HepG2 (cell line): ENCODE measurements around the gene CRYBA2. TPM values are rescaled to one million over a fixed set of nuclear protein-coding genes. Genes with fewer than 3 reads are reported as not detected.

Source experiments
- ATAC-seq: fragments of 200-7000 bp; cut with Tn5 transposase; 3 replicates; pipeline ENCODE4 v1.9.1; 2020; ENCODE audit warnings: mild to moderate bottlenecking, moderate library complexity
- BruUV-seq: library from RNA; stranded (reverse); fragments of 400-500 nt; replicated peaks from 2 replicates; lab custom pipeline; 2021; lab: Mats Ljungman, UMichigan
- CTCF ChIA-PET: fragments of 300-600 bp; formaldehyde crosslinking; extraction: SDS; loops from one replicate; lab custom pipeline; 2021; ENCODE audit warnings: low total read pairs, inconsistent platforms, low intra/inter-chr PET ratio; lab: Yijun Ruan, JAX
- POLR2A ChIA-PET: fragments of 350-600 bp; sonication (Branson Sonifier 250); formaldehyde crosslinking; loops from one replicate; lab custom pipeline; 2020; ENCODE audit warnings: antibody characterized with exemption, inconsistent platforms; lab: Yijun Ruan, JAX
- DNase-seq: peaks from one replicate; pipeline ENCODE4 v3.0.0-alpha.2; 2015; ENCODE audit warnings: low spot score
- FAIRE-seq: peaks from 3 replicates; lab custom pipeline; 2011; peaks lifted over from hg19 to GRCh38; lab: Jason Lieb, UNC
- H2AFZ ChIP-seq: one replicate; pipeline ENCODE4 v1.6.1; 2011; ENCODE audit warnings: low read length, inconsistent platforms
- H3K27ac ChIP-seq: fragments of 300-600 bp; 3 replicates; pipeline ENCODE4 v1.8.0; 2011; ENCODE audit warnings: mixed run types, mild to moderate bottlenecking, mixed read lengths, low read length, inconsistent platforms; ENCODE audit not compliant: insufficient read depth; ENCODE audit errors: extremely low read length
- H3K27me3 ChIP-seq, 2 experiments: fragments of 200-600 bp in 1 of 2; 2 replicates in 1 of 2; 3 replicates in 1 of 2; pipeline versions ENCODE4 v1.6.0 to v1.8.0; 2011; ENCODE audit warnings: low read length in 2 of 2, mild to moderate bottlenecking in 2 of 2, moderate library complexity in 2 of 2, inconsistent platforms in 1 of 2; ENCODE audit not compliant: insufficient read depth in 2 of 2, control insufficient read depth in 1 of 2
- H3K36me3 ChIP-seq, 2 experiments: fragments of 200-600 bp in 1 of 2; replicated peaks in 1 of 2; 2 replicates in 1 of 2; 3 replicates in 1 of 2; pipeline versions ENCODE4 v1.5.1 to v1.8.0; 2011; ENCODE audit warnings: low read length in 2 of 2, inconsistent platforms in 1 of 2; ENCODE audit not compliant: insufficient read depth in 2 of 2, control insufficient read depth in 1 of 2
- H3K4me1 ChIP-seq: 2 replicates; pipeline ENCODE4 v1.5.1; 2012; ENCODE audit warnings: low read length, inconsistent platforms; ENCODE audit not compliant: insufficient read depth
- H3K4me2 ChIP-seq: 2 replicates; pipeline ENCODE4 v1.6.0; 2011; ENCODE audit warnings: low read depth, low read length, inconsistent platforms
- H3K4me3 ChIP-seq, 3 experiments: fragments of 200-600 bp in 1 of 3; sonication (generic), shearing (Covaris generic) in 1 of 3; replicated peaks in 1 of 3; 2 replicates each; pipeline ENCODE4 v1.5.1; 2011 to 2016; ENCODE audit warnings: low read length in 3 of 3, inconsistent platforms in 2 of 3, low read depth in 2 of 3, mild to moderate bottlenecking in 2 of 3, control low read depth in 1 of 3, mixed read lengths in 1 of 3; ENCODE audit not compliant: insufficient read depth in 1 of 3
- H3K79me2 ChIP-seq: one replicate; pipeline ENCODE4 v1.6.1; 2011; ENCODE audit warnings: low read length, inconsistent platforms; ENCODE audit not compliant: insufficient read depth
- H3K9ac ChIP-seq: 2 replicates; pipeline ENCODE4 v1.6.0; 2011; ENCODE audit warnings: mild to moderate bottlenecking, low read depth, low read length, inconsistent platforms; ENCODE audit not compliant: insufficient read depth
- H3K9me3 ChIP-seq: 2 replicates; pipeline ENCODE4 v1.5.1; 2012; ENCODE audit warnings: mild to moderate bottlenecking, low read length
- H4K20me1 ChIP-seq: 2 replicates; pipeline ENCODE4 v1.6.0; 2011; ENCODE audit warnings: inconsistent platforms, mild to moderate bottlenecking, low read length, moderate library complexity; ENCODE audit not compliant: insufficient read depth
- ATM ChIP-seq: fragments of 450-650 bp; IDR thresholded peaks from 2 replicates; pipeline ENCODE4 v1.7.1; 2017; ENCODE audit warnings: mild to moderate bottlenecking, borderline replicate concordance
- CEBPG ChIP-seq: IDR thresholded peaks from 2 replicates; pipeline ENCODE4 v1.6.1; 2016
- ERF ChIP-seq: IDR thresholded peaks from 2 replicates; pipeline ENCODE4 v1.6.1; 2018; ENCODE audit warnings: missing biosample characterization, missing genetic modification reagents
- KDM4B ChIP-seq: sonication (generic); formaldehyde crosslinking; IDR thresholded peaks from 2 replicates; pipeline ENCODE4 v1.4.0; 2020; ENCODE audit warnings: missing genetic modification reagents
- MZF1 ChIP-seq: sonication (generic); formaldehyde crosslinking; IDR thresholded peaks from 2 replicates; pipeline ENCODE4 v1.8.1; 2023; ENCODE audit warnings: mild to moderate bottlenecking, missing genetic modification reagents, borderline replicate concordance
- NCOR1 ChIP-seq: fragments of 200-600 bp; sonication (generic); IDR thresholded peaks from 2 replicates; pipeline ENCODE4 v1.7.0; 2017; ENCODE audit warnings: antibody characterized with exemption, low read length, borderline replicate concordance
- NR0B2 ChIP-seq: sonication (generic); formaldehyde crosslinking; IDR thresholded peaks from 2 replicates; pipeline ENCODE4 v1.4.0; 2020; ENCODE audit warnings: mild to moderate bottlenecking, missing genetic modification reagents
- POLR2AphosphoS5 ChIP-seq: IDR thresholded peaks from 2 replicates; pipeline ENCODE4 v1.6.1; 2012; ENCODE audit warnings: low read depth, low read length
- PTBP1 ChIP-seq: fragments of 200-400 bp; formaldehyde crosslinking; IDR thresholded peaks from 2 replicates; pipeline ENCODE4 v1.6.1; 2018; ENCODE audit warnings: low read length, low read depth; ENCODE audit not compliant: poor library complexity, severe bottlenecking
- SMYD3 ChIP-seq: sonication (generic); formaldehyde crosslinking; IDR thresholded peaks from 2 replicates; pipeline ENCODE4 v1.8.1; 2023; ENCODE audit warnings: mild to moderate bottlenecking, missing genetic modification reagents
- STAT6 ChIP-seq: sonication (generic); formaldehyde crosslinking; IDR thresholded peaks from 2 replicates; pipeline ENCODE4 v1.4.0; 2020; ENCODE audit warnings: missing genetic modification reagents, mild to moderate bottlenecking, borderline replicate concordance
- ZNF121 ChIP-seq: sonication (generic); formaldehyde crosslinking; IDR thresholded peaks from 2 replicates; pipeline ENCODE4 v1.5.0; 2020; ENCODE audit warnings: mild to moderate bottlenecking, missing genetic modification reagents
- ZNF614 ChIP-seq: IDR thresholded peaks from 2 replicates; pipeline ENCODE4 v1.6.1; 2018; ENCODE audit warnings: missing biosample characterization, missing genetic modification reagents, inconsistent platforms, borderline replicate concordance
- ZNF816 ChIP-seq: sonication (generic); formaldehyde crosslinking; IDR thresholded peaks from 2 replicates; pipeline ENCODE4 v1.8.0; 2022; ENCODE audit warnings: missing genetic modification reagents, mild to moderate bottlenecking, borderline replicate concordance
- WGBS: methylation state at CpG from one replicate; pipeline ENCODE4 v1.1.6; 2017; ENCODE audit warnings: low lambda C conversion rate; 5-methylcytosine and 5-hydroxymethylcytosine counted together
- in situ Hi-C: cut with HindIII; loops from 2 replicates; pipeline ENCODE4 v1.10.0; 2017; ENCODE audit warnings: low pct_unique_long_range_greater_than_20kb; ENCODE audit not compliant: extremely low pct_ligation_motif_present
- intact Hi-C: fragments of 100-400 bp; cut with micrococcal nuclease; formaldehyde crosslinking; loops from one replicate; pipeline ENCODE4 v1.10.0; 2022; ENCODE audit not compliant: unreplicated experiment
- microRNA counts: library from miRNA; unstranded; fragments of <30 nt; microRNA quantifications from one replicate; lab custom pipeline; 2015
- microRNA-seq: library from miRNA; unstranded; fragments of <30 nt; microRNA quantifications from one replicate; pipeline ENCODE4, GENCODE V29; 2020
- polyA plus RNA-seq, 8 experiments: library from polyadenylated mRNA; depleted of rRNA in 3 of 8; stranded (reverse) in 7 of 8; unstranded in 1 of 8; fragments of >200 nt; fragmentation: Illumina TruSeq in 4 of 8; extraction: Trizol in 4 of 8; gene quantifications; 2 replicates each; pipeline versions ENCODE4 v1.2.1 to v1.2.3, GENCODE V29; 2011 to 2016; ENCODE audit warnings: low read depth in 4 of 8, missing spikeins in 1 of 8, mixed read lengths in 1 of 8; ENCODE audit not compliant: insufficient read depth in 1 of 8
- small RNA-seq, 3 experiments: library from RNA; depleted of rRNA; stranded (forward); fragments of <200 nt; gene quantifications; one replicate each; pipeline ENCODE3, GENCODE V24; 2012; ENCODE audit warnings: low read depth in 2 of 3, low replicate concordance in 1 of 3; ENCODE audit not compliant: insufficient read length in 3 of 3, insufficient read depth in 2 of 3
- total RNA-seq, 5 experiments: library from RNA; depleted of rRNA; stranded (reverse); fragments of >200 nt; fragmentation: Illumina TruSeq; extraction: Trizol; gene quantifications; 2 replicates each; pipeline ENCODE4 v1.2.3, GENCODE V29; 2016; ENCODE audit warnings: low read depth in 1 of 5

CRYBA2 gene
- total and polyA plus RNA-seq, 2 of the 13 experiments (the other 11 are each of a cell fraction or from before 2014, with no cell fraction given) = not detected

GRCh38 chr2:218944759-218945404, 48.3 kb downstream of the CRYBA2 start:
- ATAC-seq = no peak
- Histone ChIP-seq H3K4me3 (no peak overlapping the region), H3K9ac (no peak overlapping the region), H3K4me2 (no peak overlapping the region), H4K20me1 (no peaks in the 10 kb centered on the region)
- intact Hi-C loops = no loop called here
- TF ChIP-seq CEBPG (CRISPR knock-in tag) = no peak
- TF ChIP-seq PTBP1 = no peak
- no peak for TF ChIP-seq ZNF816 (CRISPR knock-in tag)
- no peak for TF ChIP-seq MZF1 (CRISPR knock-in tag)
- TF ChIP-seq ZNF121 = no peak
- no peak for TF ChIP-seq ZNF614 (CRISPR knock-in tag)
- TF ChIP-seq ERF (CRISPR knock-in tag) = no peak
- no peak for TF ChIP-seq KDM4B
- no peak for TF ChIP-seq ATM
- TF ChIP-seq NR0B2 (CRISPR knock-in tag) = no peak
- no peak for TF ChIP-seq STAT6 (CRISPR knock-in tag)
- TF ChIP-seq POLR2AphosphoS5 = no peak
- no peak for TF ChIP-seq NCOR1
- TF ChIP-seq SMYD3 (CRISPR knock-in tag) = no peak
- TF ChIP-seq, all 625 proteins: peak for 0
- no peaks in the 10 kb centered on the region for H3K4me1 ChIP-seq
- H3K27me3 ChIP-seq = peaks cover 1 to 46% of the 10 kb centered on the region in 2 experiments; a peak in 4 of 5 replicates
- CTCF ChIA-PET = no interaction called here
- no peak overlapping the region for H2AFZ ChIP-seq
- BruUV-seq = no TSS peak
- H3K27ac ChIP-seq = no peak overlapping the region
- H3K36me3 ChIP-seq = no peaks in the 10 kb centered on the region
- in situ Hi-C loops = no loop called here
- no peaks in the 10 kb centered on the region for H3K79me2 ChIP-seq
- no peak for DNase-seq
- POLR2A ChIA-PET = no interaction called here
- WGBS = 0% methylated on average over 1 of the region's 1 CpG
- no peaks in the 10 kb centered on the region for H3K9me3 ChIP-seq
- no peak for FAIRE-seq

MicroRNAs encoded within 50 kb of the gene (microRNA counts, 767-probe panel; counts per million panel counts)
- not detected for microRNA hsa-miR-375 (lab: Ali Mortazavi, UCI)

Small RNA genes lying within 50 kb of the gene (microRNA-seq; reads per million reads assigned to microRNA genes)
- gene MIR375 = 9.7 reads per million, percentile 45 among the genes with 10 or more reads in this experiment

Small RNA genes lying within 50 kb of the gene (small RNA-seq; reads per million reads assigned to genes)
- gene MIR375 = 0.51 to 41.6 (median 13.0) reads per million in 3 experiments

Other genes with a start within 250 kb of the CRYBA2 start
- gene CYP27A1, start 211.3 kb downstream of the CRYBA2 start, total RNA-seq (2016; rRNA removed; fragmentation: Illumina TruSeq; extraction: Trizol) = 106 and 157 TPM in 2 replicates
- gene CYP27A1, start 211.3 kb downstream of the CRYBA2 start, polyA plus RNA-seq (2011; rRNA removed) = 266 and 314 TPM in 2 replicates
- not detected in 2 replicates for gene PRKAG3, start 161.6 kb downstream of the CRYBA2 start, total RNA-seq (2016; rRNA removed; fragmentation: Illumina TruSeq; extraction: Trizol)
- not detected in 2 replicates for gene PRKAG3, start 161.6 kb downstream of the CRYBA2 start, polyA plus RNA-seq (2011; rRNA removed)
- 0.20 TPM in 1 of 2 replicates, not detected in the other for gene WNT6, start 133.6 kb downstream of the CRYBA2 start, total RNA-seq (2016; rRNA removed; fragmentation: Illumina TruSeq; extraction: Trizol)
- 0.09 TPM in 1 of 2 replicates, not detected in the other for gene WNT6, start 133.6 kb downstream of the CRYBA2 start, polyA plus RNA-seq (2011; rRNA removed)
- gene WNT10A, start 112.6 kb downstream of the CRYBA2 start, total RNA-seq (2016; rRNA removed; fragmentation: Illumina TruSeq; extraction: Trizol) = not detected in 2 replicates
- gene WNT10A, start 112.6 kb downstream of the CRYBA2 start, polyA plus RNA-seq (2011; rRNA removed) = 0.03 TPM in 1 of 2 replicates, not detected in the other
- gene CDK5R2, start 33.8 kb downstream of the CRYBA2 start, total RNA-seq (2016; rRNA removed; fragmentation: Illumina TruSeq; extraction: Trizol) = not detected in 2 replicates
- not detected in 2 replicates for gene CDK5R2, start 33.8 kb downstream of the CRYBA2 start, polyA plus RNA-seq (2011; rRNA removed)
- gene FEV, start 8.2 kb downstream of the CRYBA2 start, total RNA-seq (2016; rRNA removed; fragmentation: Illumina TruSeq; extraction: Trizol) = not detected in 2 replicates
- not detected in 2 replicates for gene FEV, start 8.2 kb downstream of the CRYBA2 start, polyA plus RNA-seq (2011; rRNA removed)
- gene CFAP65, start 48.1 kb upstream of the CRYBA2 start, total RNA-seq (2016; rRNA removed; fragmentation: Illumina TruSeq; extraction: Trizol) = not detected in 2 replicates
- gene CFAP65, start 48.1 kb upstream of the CRYBA2 start, polyA plus RNA-seq (2011; rRNA removed) = 0.03 and 0.05 TPM in 2 replicates
- 0.15 and 0.42 TPM in 2 replicates for gene IHH, start 67.5 kb upstream of the CRYBA2 start, total RNA-seq (2016; rRNA removed; fragmentation: Illumina TruSeq; extraction: Trizol)
- gene IHH, start 67.5 kb upstream of the CRYBA2 start, polyA plus RNA-seq (2011; rRNA removed) = 0.10 TPM in 1 of 2 replicates, not detected in the other
- 30.7 and 42.1 TPM in 2 replicates for gene NHEJ1, start 167.4 kb upstream of the CRYBA2 start, total RNA-seq (2016; rRNA removed; fragmentation: Illumina TruSeq; extraction: Trizol)
- gene NHEJ1, start 167.4 kb upstream of the CRYBA2 start, polyA plus RNA-seq (2011; rRNA removed) = 23.8 and 30.0 TPM in 2 replicates
- 0.38 TPM in 1 of 2 replicates, not detected in the other for gene SLC23A3, start 176.6 kb upstream of the CRYBA2 start, total RNA-seq (2016; rRNA removed; fragmentation: Illumina TruSeq; extraction: Trizol)
- 0.78 and 2.1 TPM in 2 replicates for gene SLC23A3, start 176.6 kb upstream of the CRYBA2 start, polyA plus RNA-seq (2011; rRNA removed)
- 24.8 and 35.5 TPM in 2 replicates for gene CNPPD1, start 183.5 kb upstream of the CRYBA2 start, total RNA-seq (2016; rRNA removed; fragmentation: Illumina TruSeq; extraction: Trizol)
- gene CNPPD1, start 183.5 kb upstream of the CRYBA2 start, polyA plus RNA-seq (2011; rRNA removed) = 49.4 and 60.7 TPM in 2 replicates
- 59.7 and 86.0 TPM in 2 replicates for gene RETREG2, start 184.9 kb upstream of the CRYBA2 start, total RNA-seq (2016; rRNA removed; fragmentation: Illumina TruSeq; extraction: Trizol)
- gene RETREG2, start 184.9 kb upstream of the CRYBA2 start, polyA plus RNA-seq (2011; rRNA removed) = 134 and 137 TPM in 2 replicates
- gene ZFAND2B, start 213.4 kb upstream of the CRYBA2 start, total RNA-seq (2016; rRNA removed; fragmentation: Illumina TruSeq; extraction: Trizol) = 39.4 and 53.3 TPM in 2 replicates
- 115 and 139 TPM in 2 replicates for gene ZFAND2B, start 213.4 kb upstream of the CRYBA2 start, polyA plus RNA-seq (2011; rRNA removed)
- gene ABCB6, start 225.5 kb upstream of the CRYBA2 start, total RNA-seq (2016; rRNA removed; fragmentation: Illumina TruSeq; extraction: Trizol) = 51.3 and 137 TPM in 2 replicates
- 91.1 and 106 TPM in 2 replicates for gene ABCB6, start 225.5 kb upstream of the CRYBA2 start, polyA plus RNA-seq (2011; rRNA removed)
- 22.2 and 35.0 TPM in 2 replicates for gene ATG9A, start 236.2 kb upstream of the CRYBA2 start, total RNA-seq (2016; rRNA removed; fragmentation: Illumina TruSeq; extraction: Trizol)
- 131 and 172 TPM in 2 replicates for gene ATG9A, start 236.2 kb upstream of the CRYBA2 start, polyA plus RNA-seq (2011; rRNA removed)
- gene ANKZF1, start 236.4 kb upstream of the CRYBA2 start, total RNA-seq (2016; rRNA removed; fragmentation: Illumina TruSeq; extraction: Trizol) = 14.6 and 25.3 TPM in 2 replicates
- gene ANKZF1, start 236.4 kb upstream of the CRYBA2 start, polyA plus RNA-seq (2011; rRNA removed) = 128 and 131 TPM in 2 replicates